HEK293T (cell line): ENCODE measurements around the gene CCR6.

ENCODE experiments used
- CTCF ChIA-PET: fragments of 350-600 bp; formaldehyde crosslinking; extraction: SDS; loops from one replicate; lab custom pipeline; 2021; ENCODE audit warnings: antibody characterized with exemption, inconsistent platforms; lab: Yijun Ruan, JAX
- POLR2A ChIA-PET: fragments of 350-600 bp; formaldehyde crosslinking; extraction: SDS; loops from one replicate; lab custom pipeline; 2020; ENCODE audit warnings: antibody characterized with exemption, inconsistent platforms; lab: Yijun Ruan, JAX
- DNase-seq: peaks from one replicate; pipeline ENCODE4 v3.0.0; 2012; ENCODE audit warnings: mixed read lengths; ENCODE audit errors: extremely low spot score
- ARNT ChIP-seq: fragments of 450-650 bp; IDR thresholded peaks from 2 replicates; pipeline ENCODE4 v1.6.1; 2017; ENCODE audit warnings: mild to moderate bottlenecking
- BHLHE40 ChIP-seq: fragments of 450-650 bp; IDR thresholded peaks from 2 replicates; pipeline ENCODE4 v1.6.1; 2016; ENCODE audit warnings: mild to moderate bottlenecking, moderate library complexity, borderline replicate concordance
- CTBP1 ChIP-seq: fragments of 450-650 bp; IDR thresholded peaks from 2 replicates; pipeline ENCODE4 v1.6.1; 2016; ENCODE audit warnings: borderline replicate concordance
- ELF4 ChIP-seq: fragments of 450-650 bp; IDR thresholded peaks from 2 replicates; pipeline ENCODE4 v1.6.1; 2017; ENCODE audit warnings: antibody characterized with exemption
- FOXA1 ChIP-seq: fragments of 450-650 bp; IDR thresholded peaks from 2 replicates; pipeline ENCODE4 v1.6.1; 2016; ENCODE audit warnings: mild to moderate bottlenecking
- FOXK2 ChIP-seq: fragments of 450-650 bp; IDR thresholded peaks from 2 replicates; pipeline ENCODE4 v1.6.1; 2016; ENCODE audit warnings: mild to moderate bottlenecking
- FOXM1 ChIP-seq: fragments of 450-650 bp; IDR thresholded peaks from 2 replicates; pipeline ENCODE4 v1.6.1; 2017; ENCODE audit warnings: mild to moderate bottlenecking, borderline replicate concordance
- HDGF ChIP-seq: fragments of 450-650 bp; IDR thresholded peaks from 2 replicates; pipeline ENCODE4 v1.6.1; 2017; ENCODE audit warnings: antibody characterized with exemption, borderline replicate concordance
- L3MBTL2 ChIP-seq: fragments of 450-650 bp; conservative IDR thresholded peaks from 2 replicates; pipeline ENCODE4 v1.6.1; 2016; ENCODE audit warnings: mild to moderate bottlenecking
- LEF1 ChIP-seq: fragments of 450-650 bp; IDR thresholded peaks from 2 replicates; pipeline ENCODE4 v1.6.1; 2017; ENCODE audit warnings: mild to moderate bottlenecking, borderline replicate concordance
- NFRKB ChIP-seq: fragments of 450-650 bp; IDR thresholded peaks from 2 replicates; pipeline ENCODE4 v1.6.1; 2016; ENCODE audit warnings: mild to moderate bottlenecking, moderate library complexity
- SP1 ChIP-seq: fragments of 450-650 bp; IDR thresholded peaks from 2 replicates; pipeline ENCODE4 v1.6.1; 2017
- SUZ12 ChIP-seq: fragments of 450-650 bp; IDR thresholded peaks from 2 replicates; pipeline ENCODE4 v1.6.1; 2016; ENCODE audit warnings: mild to moderate bottlenecking
- TARDBP ChIP-seq: fragments of 450-650 bp; IDR thresholded peaks from 2 replicates; pipeline ENCODE4 v1.6.1; 2016
- ZNF384 ChIP-seq: fragments of 450-650 bp; IDR thresholded peaks from 2 replicates; pipeline ENCODE4 v1.6.1; 2016
- TF ChIP-seq, protein P1 (sequence below): fragments of 450-650 bp; IDR thresholded peaks from 2 replicates; pipeline ENCODE4 v1.6.1; 2016

Gene CCR6

DNA sequence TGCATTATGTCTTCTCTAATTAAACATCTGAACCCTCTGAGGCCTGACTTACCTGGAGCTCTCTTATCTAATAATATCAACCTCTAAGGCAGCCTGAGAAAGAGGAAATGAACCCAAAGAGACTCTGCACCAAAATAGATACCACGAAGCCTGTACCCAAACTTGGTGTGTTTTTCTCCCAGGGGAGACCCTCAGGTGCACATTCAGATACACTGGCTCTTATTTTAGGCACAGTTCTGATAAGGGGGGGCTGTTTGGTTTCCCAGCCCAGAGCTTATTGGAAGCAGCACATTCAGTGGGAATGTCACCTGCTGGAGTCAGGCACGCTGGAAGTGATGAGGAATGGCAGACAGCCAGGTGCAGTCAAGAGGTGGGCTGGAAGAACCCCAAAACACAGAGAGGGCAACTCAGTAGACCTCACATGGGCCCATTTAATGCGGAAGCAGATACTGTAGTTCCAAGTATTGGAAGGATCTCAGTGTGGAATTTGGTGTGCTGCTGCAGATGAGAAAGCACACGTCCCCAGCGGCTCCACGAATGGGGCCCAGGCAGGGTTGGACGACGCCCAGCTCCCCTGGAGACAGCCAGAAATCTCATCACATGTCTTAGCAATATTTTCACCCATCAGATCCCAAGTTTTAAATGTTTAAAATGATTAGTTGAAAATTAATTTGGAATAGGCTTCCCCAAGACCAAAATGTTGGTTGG lies 9.7 kb upstream of the CCR6 start:
- DNase-seq: no peak
- ChIA-PET POLR2A (no interaction called here), CTCF (no interaction called here)
- TF ChIP-seq BHLHE40 (no peak), SUZ12 (no peak)

DNA sequence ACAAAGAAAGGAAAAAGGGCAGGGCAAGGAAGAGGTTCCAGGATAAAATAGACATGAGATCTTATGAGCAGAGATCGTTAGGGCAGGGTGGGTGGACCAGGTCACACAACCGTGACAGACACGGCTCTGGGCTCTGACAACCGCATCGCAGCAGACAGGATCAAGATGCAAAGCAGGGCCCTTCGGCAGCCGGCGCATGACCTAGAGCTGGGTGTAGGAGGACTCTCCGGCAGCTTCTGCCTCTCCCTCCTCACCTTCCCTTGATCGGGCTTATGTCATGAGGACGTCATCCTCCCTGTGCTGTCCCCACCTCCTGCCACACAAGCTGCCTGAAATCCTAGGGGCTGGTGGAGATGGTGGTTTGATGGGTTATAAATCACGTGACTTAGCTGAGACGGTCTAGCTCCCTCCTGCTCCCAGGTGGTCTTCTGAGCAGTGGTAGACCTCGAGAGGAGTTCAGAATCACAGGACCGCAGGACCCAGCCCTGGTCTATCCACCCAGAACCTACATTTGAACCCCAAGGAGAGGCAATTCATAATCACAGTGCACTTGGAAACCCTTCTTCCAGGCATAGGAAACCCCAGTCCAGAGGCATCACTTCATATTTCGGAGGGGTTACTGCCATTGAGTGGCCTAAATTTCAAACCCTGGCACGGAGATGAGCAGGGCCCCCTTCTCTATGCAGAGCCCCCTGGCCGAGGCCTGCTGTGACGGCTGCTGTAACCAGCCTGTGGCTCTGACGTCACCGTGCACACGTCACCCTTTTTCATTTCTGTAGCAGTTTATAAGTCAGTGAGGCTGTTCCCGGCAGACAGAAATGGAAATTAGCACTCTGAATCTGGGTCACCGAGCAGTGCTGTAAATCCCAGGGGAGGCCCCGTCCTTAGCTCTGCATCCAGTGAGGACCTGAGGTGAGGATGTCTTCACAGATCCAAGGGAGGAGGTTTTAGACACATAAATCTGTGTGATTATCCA lies 8.7 kb upstream of the CCR6 start:
- DNase-seq: no peak
- ChIA-PET CTCF (interaction anchor here (0.6 kb wide), 1 partner anchor 487 kb away, joined by 3 read pairs; no protein-coding TSS in a partner anchor), POLR2A (no interaction called here)
- TF ChIP-seq CTBP1 (no peak), FOXK2 (no peak), TARDBP (no peak), FOXA1 (no peak), ZNF384 (no peak), FOXM1 (no peak), ARNT (no peak), BHLHE40 (no peak), SP1 (no peak), HDGF (no peak)

- DNase-seq: no peak
- ChIA-PET POLR2A (no interaction called here), CTCF (no interaction called here)
- no peak for TF ChIP-seq ARNT
- no peak for TF ChIP-seq LEF1
- TF ChIP-seq HDGF: no peak
- TF ChIP-seq, protein P1, sequence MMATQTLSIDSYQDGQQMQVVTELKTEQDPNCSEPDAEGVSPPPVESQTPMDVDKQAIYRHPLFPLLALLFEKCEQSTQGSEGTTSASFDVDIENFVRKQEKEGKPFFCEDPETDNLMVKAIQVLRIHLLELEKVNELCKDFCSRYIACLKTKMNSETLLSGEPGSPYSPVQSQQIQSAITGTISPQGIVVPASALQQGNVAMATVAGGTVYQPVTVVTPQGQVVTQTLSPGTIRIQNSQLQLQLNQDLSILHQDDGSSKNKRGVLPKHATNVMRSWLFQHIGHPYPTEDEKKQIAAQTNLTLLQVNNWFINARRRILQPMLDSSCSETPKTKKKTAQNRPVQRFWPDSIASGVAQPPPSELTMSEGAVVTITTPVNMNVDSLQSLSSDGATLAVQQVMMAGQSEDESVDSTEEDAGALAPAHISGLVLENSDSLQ: no peak
- no peak for TF ChIP-seq CTBP1
- TF ChIP-seq SP1: no peak
- TF ChIP-seq L3MBTL2: no peak
- no peak for TF ChIP-seq NFRKB
- no peak for TF ChIP-seq BHLHE40
- TF ChIP-seq FOXK2: no peak
- TF ChIP-seq SUZ12: no peak
- no peak for TF ChIP-seq FOXA1
- TF ChIP-seq TARDBP: no peak
- no peak for TF ChIP-seq FOXM1
- TF ChIP-seq ELF4: no peak
- no peak for TF ChIP-seq ZNF384
These were observed 7.8 kb upstream of the CCR6 start for GRCh38 chr6:167115054-167115453.

GRCh38 chr6:167116109-167116837 lies 6.6 kb upstream of the CCR6 start:
- ChIA-PET CTCF (interaction anchor here (0.6 kb wide), 1 partner anchor 73 kb away, joined by 3 read pairs; no protein-coding TSS in a partner anchor), POLR2A (no interaction called here)
- no peak for DNase-seq
- TF ChIP-seq ELF4 (no peak), SP1 (no peak), L3MBTL2 (no peak), ARNT (no peak), SUZ12 (no peak), HDGF (no peak), FOXK2 (no peak), NFRKB (no peak), BHLHE40 (no peak), LEF1 (no peak), FOXM1 (no peak), ZNF384 (no peak), TARDBP (no peak), CTBP1 (no peak), FOXA1 (no peak)
- TF ChIP-seq, protein P1: no peak

DNA sequence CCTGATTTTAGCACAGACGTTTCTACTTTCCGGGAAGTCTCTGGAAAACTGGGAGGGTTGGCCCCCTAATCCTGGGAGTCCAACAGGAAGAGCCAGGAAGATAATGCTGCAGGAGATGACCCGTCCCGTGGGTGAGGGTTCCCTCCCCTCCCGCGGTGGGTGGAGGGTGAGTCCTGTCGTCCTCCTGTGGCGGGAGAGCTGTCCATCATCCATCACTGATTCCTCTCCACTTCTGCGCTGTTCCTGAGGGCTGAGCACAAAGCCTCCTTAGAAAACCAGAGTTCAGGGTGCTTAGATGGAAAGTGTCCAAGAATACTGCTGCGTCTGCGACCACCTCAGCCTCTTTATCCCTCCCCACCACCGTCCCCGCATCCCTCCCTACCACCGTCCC lies 6.1 kb upstream of the CCR6 start:
- POLR2A ChIA-PET: no interaction called here
- no peak for DNase-seq
- CTCF ChIA-PET: interaction anchor here (0.6 kb wide), 1 partner anchor 74 kb away, joined by 3 read pairs; no protein-coding TSS in a partner anchor
- TF ChIP-seq BHLHE40: no peak
- TF ChIP-seq FOXM1: no peak
- TF ChIP-seq FOXK2: no peak
- no peak for TF ChIP-seq L3MBTL2
- no peak for TF ChIP-seq ARNT
- TF ChIP-seq FOXA1: no peak
- no peak for TF ChIP-seq HDGF
- TF ChIP-seq LEF1: no peak
- no peak for TF ChIP-seq NFRKB
- TF ChIP-seq SUZ12: no peak
- TF ChIP-seq, protein P1: no peak
- TF ChIP-seq CTBP1: no peak
- no peak for TF ChIP-seq TARDBP
- no peak for TF ChIP-seq ELF4
- TF ChIP-seq SP1: no peak
- TF ChIP-seq ZNF384: no peak
